GM23248 (cell line): ENCODE data around the gene RTN4RL2. TPM values are rescaled to one million over a fixed set of nuclear protein-coding genes. Genes with fewer than 3 reads are reported as not detected.
A peak's percentile ranks its signal among the peaks of the same experiment; 100 is the strongest.

ENCODE experiments used
- DNase-seq: peaks from one replicate; pipeline ENCODE4 v3.0.0-alpha.2; 2015
- H2AFZ ChIP-seq: fragments of 200-600 bp; sonication (generic); 2 replicates; pipeline ENCODE4 v1.6.1; 2016; ENCODE audit warnings: antibody characterized with exemption
- H3F3A ChIP-seq: fragments of 200-600 bp; sonication (generic); 2 replicates; pipeline ENCODE4 v1.6.1; 2016; ENCODE audit warnings: mild to moderate bottlenecking, antibody characterized with exemption, mixed run types; ENCODE audit not compliant: insufficient read depth
- H3K27ac ChIP-seq: fragments of 200-600 bp; sonication (generic); 2 replicates; pipeline ENCODE4 v1.5.1; 2016; ENCODE audit warnings: mild to moderate bottlenecking
- H3K27me3 ChIP-seq: fragments of 200-600 bp; sonication (generic); replicated peaks from 2 replicates; pipeline ENCODE4 v1.6.1; 2016; ENCODE audit warnings: mild to moderate bottlenecking; ENCODE audit not compliant: insufficient read depth
- H3K36me3 ChIP-seq: fragments of 200-600 bp; sonication (generic); 2 replicates; pipeline ENCODE4 v1.6.1; 2016; ENCODE audit warnings: low read depth, mild to moderate bottlenecking
- H3K4me1 ChIP-seq: fragments of 200-600 bp; sonication (generic); 2 replicates; pipeline ENCODE4 v1.6.1; 2016; ENCODE audit warnings: mild to moderate bottlenecking; ENCODE audit not compliant: insufficient read depth
- H3K4me2 ChIP-seq: fragments of 200-600 bp; sonication (generic); one replicate; pipeline ENCODE4 v1.6.1; 2016; ENCODE audit warnings: mild to moderate bottlenecking; ENCODE audit not compliant: unreplicated experiment
- H3K4me3 ChIP-seq: fragments of 200-600 bp; sonication (generic); 2 replicates; pipeline ENCODE4 v1.5.1; 2016; ENCODE audit warnings: mild to moderate bottlenecking
- H3K79me2 ChIP-seq: fragments of 200-600 bp; sonication (generic); 2 replicates; pipeline ENCODE4 v1.6.1; 2016; ENCODE audit warnings: mild to moderate bottlenecking; ENCODE audit not compliant: insufficient read depth
- H3K9ac ChIP-seq: fragments of 200-600 bp; sonication (generic); 2 replicates; pipeline ENCODE4 v1.6.1; 2016; ENCODE audit warnings: mild to moderate bottlenecking
- H3K9me2 ChIP-seq: fragments of 200-600 bp; sonication (generic); 2 replicates; pipeline ENCODE4 v1.6.1; 2016; ENCODE audit warnings: mixed run types, mild to moderate bottlenecking, moderate library complexity; ENCODE audit not compliant: insufficient read depth
- H3K9me3 ChIP-seq: fragments of 200-600 bp; sonication (generic); one replicate; pipeline ENCODE4 v1.6.1; 2017; ENCODE audit warnings: low read depth
- H4K20me1 ChIP-seq: fragments of 200-600 bp; sonication (generic); 2 replicates; pipeline ENCODE4 v1.6.0; 2016; ENCODE audit not compliant: insufficient read depth
- EZH2 ChIP-seq: fragments of 200-600 bp; sonication (generic); IDR thresholded peaks from 2 replicates; pipeline ENCODE4 v1.6.1; 2018; ENCODE audit warnings: antibody characterized with exemption, mild to moderate bottlenecking; ENCODE audit not compliant: insufficient read depth, poor library complexity, severe bottlenecking
- EZH2phosphoT487 ChIP-seq: fragments of 200-600 bp; sonication (generic); IDR thresholded peaks from 2 replicates; pipeline ENCODE4 v1.6.1; 2018; ENCODE audit warnings: antibody characterized with exemption, moderate library complexity, mild to moderate bottlenecking, low read depth; ENCODE audit not compliant: insufficient read depth
- WGBS, 2 experiments: methylation state at CpG; one replicate each; pipeline ENCODE4 v1.1.6; 2015 to 2017; ENCODE audit warnings: low lambda C conversion rate in 2 of 2, low coverage in 1 of 2; ENCODE audit errors: missing lambda C conversion rate in 2 of 2; 5-methylcytosine and 5-hydroxymethylcytosine counted together
- in situ Hi-C: fragments of 300-500 bp; cut with MboI; formaldehyde crosslinking; loops from 2 replicates; pipeline ENCODE4 v1.15.0; 2020
- polyA plus RNA-seq: library from polyadenylated mRNA; unstranded; fragments of >200 nt; fragmentation: Nextera tagmentation; extraction: Ambion mirVana; gene quantifications from 2 replicates; pipeline ENCODE4 v1.2.1, GENCODE V29; 2016
- total RNA-seq: library from RNA; depleted of rRNA; stranded (reverse); fragments of >200 nt; shearing (Covaris generic); gene quantifications from 2 replicates; pipeline ENCODE4 v1.2.3, GENCODE V29; 2014

RTN4RL2 gene
- total and polyA plus RNA-seq, 2 experiments from 2014 or later: 0.32 to 1.1 TPM

GRCh38 chr11:57458410-57459163, 1.7 kb upstream of the RTN4RL2 start:
- in situ Hi-C loops: loop anchor here (10.0 kb wide), 1 partner anchor 66 kb away; no protein-coding TSS in a partner anchor
- Histone ChIP-seq H4K20me1 (no peaks in the 10 kb centered on the region), H3K9me2 (no peaks in the 10 kb centered on the region), H3F3A (no peaks in the 10 kb centered on the region), H3K27me3 (peaks cover 10% of the 10 kb centered on the region), H3K4me3 (peak overlapping the region; percentile 66), H3K9ac (no peak overlapping the region), H3K4me2 (peak overlapping the region; percentile 81), H2AFZ (peak overlapping the region; percentile 70), H3K4me1 (no peaks in the 10 kb centered on the region; the same call in 1 of the 2 replicates), H3K27ac (no peak overlapping the region), H3K9me3 (no peaks in the 10 kb centered on the region), H3K79me2 (no peaks in the 10 kb centered on the region), H3K36me3 (no peaks in the 10 kb centered on the region)
- peak; percentile 58 for DNase-seq
- WGBS, 2 experiments: 2 to 3% methylated on average over 23 to 38 of the region's 44 CpGs
- TF ChIP-seq EZH2: peak; percentile 86
- TF ChIP-seq EZH2phosphoT487: no peak

DNA sequence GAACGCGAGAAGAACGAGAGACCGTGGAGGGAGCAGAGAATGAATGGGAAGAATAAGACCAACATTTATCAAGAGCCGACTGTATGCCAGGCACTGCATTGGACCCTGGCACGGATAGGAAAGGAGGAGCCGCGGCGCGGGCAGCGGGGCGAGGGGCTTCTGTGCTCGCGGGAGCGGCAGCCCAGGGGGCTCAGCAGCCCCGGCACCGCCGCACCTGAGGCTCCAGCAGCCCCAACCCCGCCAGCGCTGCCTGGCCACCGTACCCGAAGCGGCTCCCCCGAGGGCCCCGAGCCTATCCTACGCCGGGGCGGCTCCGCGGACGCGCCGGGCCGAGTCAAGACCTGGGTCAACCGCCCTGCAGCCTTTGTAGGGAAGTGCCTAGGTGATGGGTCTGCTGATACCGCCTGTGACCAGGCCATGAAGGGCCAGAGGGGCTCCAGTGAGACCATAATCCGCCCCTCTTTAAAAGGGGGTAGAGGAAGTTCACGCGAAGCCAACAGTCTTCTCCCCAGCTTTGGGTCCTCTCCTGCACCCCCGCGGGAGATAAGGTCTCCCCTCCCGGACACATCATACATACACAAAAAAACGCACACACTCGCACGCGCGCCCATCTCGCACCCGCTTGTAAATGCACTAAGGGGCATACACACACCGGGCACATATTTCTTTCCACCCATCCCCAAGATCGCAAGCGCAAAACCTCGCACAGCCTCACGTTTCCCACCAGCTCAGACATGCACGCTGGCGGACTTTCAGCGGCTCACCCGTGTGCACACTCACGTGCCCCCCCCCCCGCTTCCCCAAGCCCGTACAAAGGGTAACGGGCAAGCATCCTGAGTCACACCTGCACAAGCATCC, 935 bp upstream of the RTN4RL2 start:
- in situ Hi-C loops: loop anchor here (10.0 kb wide), 1 partner anchor 65 kb away; no protein-coding TSS in a partner anchor
- Histone ChIP-seq H3F3A (no peaks in the 10 kb centered on the region), H3K9ac (no peak overlapping the region), H3K4me1 (no peaks in the 10 kb centered on the region; the same call in 1 of the 2 replicates), H3K4me2 (peak overlapping the region; percentile 81), H3K4me3 (peak overlapping the region; percentile 66), H3K27me3 (peaks cover 10% of the 10 kb centered on the region), H3K27ac (no peak overlapping the region), H3K36me3 (no peaks in the 10 kb centered on the region), H4K20me1 (no peaks in the 10 kb centered on the region), H3K9me2 (no peaks in the 10 kb centered on the region), H3K79me2 (no peaks in the 10 kb centered on the region), H3K9me3 (no peaks in the 10 kb centered on the region), H2AFZ (peak overlapping the region; percentile 77; the same call in 1 of the 2 replicates)
- TF ChIP-seq EZH2phosphoT487 (no peak), EZH2 (peak; percentile 79)
- 4% methylated on average over 51 to 52 of the region's 62 CpGs for WGBS, 2 experiments
- DNase-seq: peak; percentile 61

DNA sequence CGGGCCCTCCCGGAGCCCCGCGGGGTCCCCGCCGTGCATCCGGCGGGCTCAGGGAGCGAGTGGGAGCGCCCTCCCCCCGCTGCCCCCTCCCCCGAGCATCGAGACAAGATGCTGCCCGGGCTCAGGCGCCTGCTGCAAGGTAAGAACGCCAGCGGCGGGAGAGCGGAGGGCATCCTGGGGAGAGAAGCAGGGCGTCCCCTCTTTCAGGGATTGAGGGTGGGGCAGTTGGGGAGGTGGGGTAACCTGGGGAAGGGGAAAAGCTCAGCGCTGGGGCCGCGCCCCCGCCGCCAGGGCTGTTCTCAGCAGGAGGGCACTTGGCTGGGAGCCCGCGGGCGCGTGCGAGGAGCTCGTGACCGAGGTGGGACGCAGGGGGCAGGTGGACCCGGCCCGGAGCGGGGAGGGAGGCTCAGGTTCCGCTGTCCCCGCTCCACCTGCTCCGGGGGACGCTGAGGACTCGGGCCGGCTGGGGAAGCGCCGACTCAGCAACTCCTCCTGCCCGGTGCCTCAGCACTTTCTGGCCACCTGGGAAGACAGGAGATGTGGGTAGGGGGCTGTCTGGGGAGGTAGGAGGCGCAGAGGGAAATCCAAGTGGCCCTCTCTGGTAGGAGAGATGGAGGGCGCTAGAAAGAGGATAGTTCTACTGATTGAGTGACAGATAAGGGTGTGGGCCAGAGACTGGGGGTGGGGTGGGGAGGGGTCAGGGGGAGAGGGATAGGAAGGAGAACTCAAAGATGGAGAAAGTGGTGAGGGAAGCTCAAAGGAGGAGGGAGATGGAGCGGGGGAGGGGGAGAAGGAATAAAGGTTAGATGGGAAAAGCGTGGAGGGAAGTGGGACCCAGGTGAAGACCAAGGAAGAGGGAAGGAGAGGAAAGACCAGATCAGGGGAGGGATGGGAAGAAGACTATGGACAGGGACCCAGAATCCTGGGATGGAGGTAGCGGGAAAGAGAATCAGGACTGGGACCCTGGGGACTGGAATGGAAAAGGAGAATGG, 726 bp downstream of the RTN4RL2 start:
- 18 to 19% methylated on average over 34 to 46 of the region's 50 CpGs for WGBS, 2 experiments
- Histone ChIP-seq H3K9me3 (no peaks in the 10 kb centered on the region), H3K9me2 (no peaks in the 10 kb centered on the region), H3K36me3 (no peaks in the 10 kb centered on the region), H3K4me2 (no peak overlapping the region), H3K27ac (no peak overlapping the region), H3K79me2 (no peaks in the 10 kb centered on the region), H3K27me3 (peaks cover 10% of the 10 kb centered on the region), H3K9ac (0 out of 2 replicates have a peak overlapping the region, but pooled peaks have one; percentile 31), H2AFZ (peak overlapping the region; percentile 77; the same call in 1 of the 2 replicates), H3K4me1 (no peaks in the 10 kb centered on the region; the same call in 1 of the 2 replicates), H4K20me1 (no peaks in the 10 kb centered on the region), H3K4me3 (peak overlapping the region; percentile 66), H3F3A (no peaks in the 10 kb centered on the region)
- in situ Hi-C loops: no loop called here
- no peak for DNase-seq
- TF ChIP-seq EZH2 (no peak), EZH2phosphoT487 (no peak)
